ENCODE data around the gene ACOT13. TPM values are rescaled to one million over a fixed set of nuclear protein-coding genes. Genes with fewer than 3 reads are reported as not detected.
"Not testable (repeated sequence)": the region's sequence is repeated elsewhere in the genome, so short reads cannot be mapped to it uniquely, and the experiment has no call there.

ACOT13 gene
- 10 to 100 TPM; 16.6 to 20.6 TPM for total RNA-seq

GRCh38 chr6:24666641-24667377, at the start of gene ACOT13, which contains the start of gene TDP2:
Gene ACOT13 (plus strand): TSS chr6:24667077. CDS start chr6:24667264, 187 bp downstream.
Gene TDP2 (minus strand): TSS chr6:24666899. CDS start chr6:24666862, 37 bp downstream.
- peaks cover 9% of the 10 kb centered on the region for H3K9me3 Mint-ChIP-seq
- DNase-seq: peak; percentile 96
- peak; percentile 96 for ATAC-seq (ENCODE audit: low read depth)
- peak within 1 kb of the TSS; percentile 97 for H3K27ac Mint-ChIP-seq
- POLR2A ChIA-PET: interaction anchor here (0.6 to 3.1 kb wide), 12 partner anchors 12 to 173 kb away, joined by 3 to 18 read pairs (median 4); partner anchors contain the start of genes ALDH5A1, C6orf62, GMNN and KIAA0319
- H3K36me3 Mint-ChIP-seq: peaks cover 38% of the 10 kb centered on the region
- peak within 1 kb of the TSS; percentile 97 for H3K4me3 Mint-ChIP-seq
- peaks cover 38% of the 10 kb centered on the region for H3K4me1 Mint-ChIP-seq
- no peaks in the 10 kb centered on the region for H3K27me3 Mint-ChIP-seq

GRCh38 chr6:24619661-24620060, 47.2 kb upstream of the ACOT13 start:
- POLR2A ChIA-PET: no interaction called here
- H3K27me3 Mint-ChIP-seq: peaks cover 11% of the 10 kb centered on the region
- no peaks in the 10 kb centered on the region for H3K4me1 Mint-ChIP-seq
- no peaks in the 10 kb centered on the region for H3K9me3 Mint-ChIP-seq
- no peak overlapping the region for H3K4me3 Mint-ChIP-seq
- no peak for ATAC-seq (ENCODE audit: low read depth)
- DNase-seq: no peak
- H3K27ac Mint-ChIP-seq: no peak overlapping the region
- H3K36me3 Mint-ChIP-seq: no peaks in the 10 kb centered on the region

GRCh38 chr6:24620637-24621036, 46.2 kb upstream of the ACOT13 start:
- Mint-ChIP-seq H3K4me3 (no peak overlapping the region), H3K4me1 (no peaks in the 10 kb centered on the region), H3K9me3 (no peaks in the 10 kb centered on the region), H3K36me3 (no peaks in the 10 kb centered on the region), H3K27ac (no peak overlapping the region), H3K27me3 (peaks cover 9% of the 10 kb centered on the region)
- DNase-seq (no peak), ATAC-seq (ENCODE audit: low read depth) (no peak)
- POLR2A ChIA-PET: no interaction called here

GRCh38 chr6:24621626-24622289, 45.1 kb upstream of the ACOT13 start:
- H3K4me1 Mint-ChIP-seq: no peaks in the 10 kb centered on the region
- POLR2A ChIA-PET: no interaction called here
- no peak for ATAC-seq (ENCODE audit: low read depth)
- no peak overlapping the region for H3K4me3 Mint-ChIP-seq
- no peaks in the 10 kb centered on the region for H3K9me3 Mint-ChIP-seq
- no peak overlapping the region for H3K27ac Mint-ChIP-seq
- DNase-seq: no peak
- H3K27me3 Mint-ChIP-seq: peaks cover 10% of the 10 kb centered on the region
- H3K36me3 Mint-ChIP-seq: no peaks in the 10 kb centered on the region

- no peak overlapping the region for H3K27ac Mint-ChIP-seq
- H3K4me1 Mint-ChIP-seq: no peaks in the 10 kb centered on the region
- peaks cover 10% of the 10 kb centered on the region for H3K27me3 Mint-ChIP-seq
- ATAC-seq (ENCODE audit: low read depth) (no peak), DNase-seq (no peak)
- no peaks in the 10 kb centered on the region for H3K9me3 Mint-ChIP-seq
- POLR2A ChIA-PET: no interaction called here
- no peaks in the 10 kb centered on the region for H3K36me3 Mint-ChIP-seq
- no peak overlapping the region for H3K4me3 Mint-ChIP-seq
Observed at GRCh38 chr6:24630856-24631505, 35.9 kb upstream of the ACOT13 start.

GRCh38 chr6:24631671-24632070, 35.2 kb upstream of the ACOT13 start:
- H3K9me3 Mint-ChIP-seq: no peaks in the 10 kb centered on the region
- no peak overlapping the region for H3K4me3 Mint-ChIP-seq
- H3K36me3 Mint-ChIP-seq: no peaks in the 10 kb centered on the region
- POLR2A ChIA-PET: no interaction called here
- DNase-seq (no peak), ATAC-seq (ENCODE audit: low read depth) (no peak)
- no peak overlapping the region for H3K27ac Mint-ChIP-seq
- H3K27me3 Mint-ChIP-seq: peaks cover 8% of the 10 kb centered on the region
- H3K4me1 Mint-ChIP-seq: no peaks in the 10 kb centered on the region

DNA sequence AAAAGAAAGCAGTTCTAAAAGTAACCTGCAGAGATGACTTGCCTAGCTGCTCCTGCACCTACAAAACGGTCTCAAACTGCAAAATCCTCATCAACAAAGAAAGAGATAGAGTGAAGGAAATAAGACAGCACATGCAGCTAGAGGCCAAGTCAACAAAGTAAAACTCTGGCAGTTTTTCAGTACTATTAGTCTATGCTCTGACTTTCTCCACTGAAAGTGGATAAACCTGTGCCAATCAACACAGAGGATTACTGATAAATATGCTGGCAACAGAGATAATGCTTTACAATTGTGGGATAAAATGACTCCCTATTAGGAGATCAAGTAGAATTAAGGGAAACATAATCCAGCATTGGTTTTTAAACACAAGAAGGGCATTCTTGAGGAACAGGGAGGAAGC, 34.3 kb upstream of the ACOT13 start:
- DNase-seq (no peak), ATAC-seq (ENCODE audit: low read depth) (no peak)
- Mint-ChIP-seq H3K4me1 (no peaks in the 10 kb centered on the region), H3K27ac (no peak overlapping the region), H3K36me3 (no peaks in the 10 kb centered on the region), H3K9me3 (no peaks in the 10 kb centered on the region), H3K4me3 (no peak overlapping the region), H3K27me3 (peaks cover 8% of the 10 kb centered on the region)
- POLR2A ChIA-PET: no interaction called here

GRCh38 chr6:24636681-24637080, 30.2 kb upstream of the ACOT13 start:
- Mint-ChIP-seq H3K27me3 (peaks cover 23% of the 10 kb centered on the region), H3K4me3 (no peak overlapping the region), H3K36me3 (no peaks in the 10 kb centered on the region), H3K9me3 (peaks cover 2% of the 10 kb centered on the region), H3K27ac (no peak overlapping the region), H3K4me1 (peaks cover 2% of the 10 kb centered on the region)
- POLR2A ChIA-PET: no interaction called here
- DNase-seq: no peak
- ATAC-seq (ENCODE audit: low read depth): no peak

GRCh38 chr6:24640166-24640565, 26.7 kb upstream of the ACOT13 start:
- POLR2A ChIA-PET: no interaction called here
- Mint-ChIP-seq H3K9me3 (peaks cover 2% of the 10 kb centered on the region), H3K4me1 (peaks cover 3% of the 10 kb centered on the region), H3K27ac (no peak overlapping the region), H3K27me3 (peaks cover 37% of the 10 kb centered on the region), H3K4me3 (no peak overlapping the region), H3K36me3 (no peaks in the 10 kb centered on the region)
- no peak for ATAC-seq (ENCODE audit: low read depth)
- no peak for DNase-seq

DNA sequence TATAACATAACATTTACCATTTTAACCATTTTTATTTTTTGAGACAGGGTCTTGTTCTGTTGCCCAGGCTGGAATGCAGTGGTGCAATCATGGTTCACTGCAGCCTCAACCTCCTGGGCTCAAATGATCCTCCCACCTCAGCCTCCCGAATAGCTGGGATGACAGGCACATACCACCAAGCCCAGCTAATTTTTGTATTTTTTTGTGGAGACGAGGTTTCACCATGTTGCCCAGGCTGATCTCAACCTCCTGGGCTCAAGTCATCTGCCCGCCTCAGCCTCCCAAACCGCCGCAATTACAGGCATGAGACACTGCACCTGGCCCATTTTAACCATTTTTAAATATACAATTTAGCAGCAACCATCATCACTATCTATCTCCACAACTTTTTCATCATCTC, 26.2 kb upstream of the ACOT13 start:
- H3K36me3 Mint-ChIP-seq; H3K27ac Mint-ChIP-seq; H3K9me3 Mint-ChIP-seq; POLR2A ChIA-PET; ATAC-seq (ENCODE audit: low read depth); H3K4me1 Mint-ChIP-seq; H3K4me3 Mint-ChIP-seq; DNase-seq: not testable (repeated sequence)
- H3K27me3 Mint-ChIP-seq: peaks cover 39% of the 10 kb centered on the region

DNA sequence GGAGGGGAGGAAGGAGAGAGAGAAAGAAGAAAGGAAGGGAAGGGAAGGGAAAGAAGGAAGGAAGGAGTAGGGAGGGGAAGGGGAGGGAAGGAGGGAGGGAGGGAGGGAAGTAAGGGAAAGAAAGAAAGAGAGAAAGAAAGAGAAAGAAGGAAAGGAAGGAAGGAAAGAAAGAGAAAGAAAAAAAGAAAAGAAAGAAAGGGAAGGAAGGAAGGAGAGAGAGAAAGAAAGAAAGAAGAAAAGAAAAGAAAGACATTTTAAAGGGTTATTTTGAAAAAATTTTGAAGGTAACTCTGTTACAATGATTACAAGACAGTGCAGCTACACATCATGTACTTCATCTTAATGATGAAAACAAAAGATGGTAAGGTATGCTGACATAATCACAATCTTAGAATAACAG, 24.8 kb upstream of the ACOT13 start:
- H3K36me3 Mint-ChIP-seq: no peaks in the 10 kb centered on the region

GRCh38 chr6:24643920-24644319, 23.0 kb upstream of the ACOT13 start:
- peaks cover 11% of the 10 kb centered on the region for H3K4me1 Mint-ChIP-seq
- POLR2A ChIA-PET: no interaction called here
- H3K36me3 Mint-ChIP-seq: no peaks in the 10 kb centered on the region
- peaks cover 41% of the 10 kb centered on the region for H3K27me3 Mint-ChIP-seq
- H3K4me3 Mint-ChIP-seq: no peak overlapping the region
- DNase-seq: no peak
- ATAC-seq (ENCODE audit: low read depth): no peak
- H3K9me3 Mint-ChIP-seq: peaks cover 2% of the 10 kb centered on the region
- H3K27ac Mint-ChIP-seq: no peak overlapping the region

More for the DNA sequence above, 24.8 kb upstream of the ACOT13 start:
- peaks cover 13% of the 10 kb centered on the region for H3K4me1 Mint-ChIP-seq
- no peak for ATAC-seq (ENCODE audit: low read depth)
- peaks cover 41% of the 10 kb centered on the region for H3K27me3 Mint-ChIP-seq
- H3K9me3 Mint-ChIP-seq: peaks cover 2% of the 10 kb centered on the region
- H3K4me3 Mint-ChIP-seq: no peak overlapping the region
- POLR2A ChIA-PET: no interaction called here
- no peak for DNase-seq
- H3K27ac Mint-ChIP-seq: no peak overlapping the region

GRCh38 chr6:24644377-24644776, 22.5 kb upstream of the ACOT13 start:
- POLR2A ChIA-PET: no interaction called here
- H3K9me3 Mint-ChIP-seq: no peaks in the 10 kb centered on the region
- H3K27me3 Mint-ChIP-seq: peaks cover 40% of the 10 kb centered on the region
- H3K36me3 Mint-ChIP-seq: no peaks in the 10 kb centered on the region
- DNase-seq: no peak
- no peak overlapping the region for H3K27ac Mint-ChIP-seq
- H3K4me3 Mint-ChIP-seq: no peak overlapping the region
- peaks cover 11% of the 10 kb centered on the region for H3K4me1 Mint-ChIP-seq
- no peak for ATAC-seq (ENCODE audit: low read depth)
